ENCODE measurements around the gene ARSB. TPM values are rescaled to one million over a fixed set of nuclear protein-coding genes. Genes with fewer than 3 reads are reported as not detected.

The ARSB gene
- total and polyA plus RNA-seq, 2 donors (not counting 1 experiment from before 2014, with no cell fraction given) = 4.6 to 9.8 TPM

GRCh38 chr5:78754655-78755054 is 230.5 kb downstream of the ARSB start:
- Histone ChIP-seq H3K27me3 (replicated peaks in 1 of 4; ENCODE audit: control extremely low read depth in 1 of 4, control insufficient read depth in 3 of 4, insufficient read depth in 4 of 4, low read length in 3 of 4) (no peaks in the 10 kb centered on the region), H3K27ac (ENCODE audit: low read length in 2 of 2) (no peak overlapping the region), H3K4me1 (ENCODE audit: control insufficient read depth in 2 of 2, insufficient read depth in 2 of 2, low read length in 2 of 2) (peaks cover 37% of the 10 kb centered on the region in 2 donors), H2AFZ (ENCODE audit: insufficient read depth, low read depth, low read length, poor library complexity, severe bottlenecking) (no peak overlapping the region), H3K4me3 (ENCODE audit: control extremely low read depth in 1 of 5, extremely low read depth in 1 of 5, insufficient read depth in 1 of 5, low read depth in 2 of 5, low read length in 4 of 5) (no peak overlapping the region), H3K9me3 (ENCODE audit: control extremely low read depth in 1 of 3, control insufficient read depth in 2 of 3, insufficient read depth in 1 of 3, low read length in 2 of 3) (peaks cover 0 to 16% (median 4%) of the 10 kb centered on the region in 3 donors), H3K79me2 (ENCODE audit: control insufficient read depth, insufficient read depth, low read length) (no peaks in the 10 kb centered on the region), H3K4me2 (replicated peaks; ENCODE audit: low read depth, low read length, poor library complexity, severe bottlenecking) (no peak overlapping the region), H3K9ac (ENCODE audit: low read length) (no peak overlapping the region), H4K20me1 (ENCODE audit: control insufficient read depth, insufficient read depth, low read length, poor library complexity, severe bottlenecking) (no peaks in the 10 kb centered on the region), H3K36me3 (replicated peaks in 1 of 2; ENCODE audit: control extremely low read depth in 1 of 2, control insufficient read depth in 1 of 2, extremely low read depth in 1 of 2, insufficient read depth in 2 of 2, low read length in 1 of 2) (no peaks in the 10 kb centered on the region)
- intact Hi-C loops (cut with micrococcal nuclease) = loop anchor here (5.0 kb wide), 2 partner anchors 73 to 272 kb away; no protein-coding TSS in a partner anchor
- TF ChIP-seq CTCF (IDR thresholded peaks at IDR 0.05) = no peak
- TF ChIP-seq EZH2 (IDR thresholded peaks at IDR 0.05; ENCODE audit: borderline replicate concordance, insufficient read depth, low read depth, low read length, poor library complexity, severe bottlenecking) = no peak
- WGBS (ENCODE audit: insufficient coverage) = no CpG with 5 or more reads among the region's 2 CpGs
- H3K27ac Mint-ChIP-seq = no peak overlapping the region
- no peaks in the 10 kb centered on the region for H3K9me3 Mint-ChIP-seq (ENCODE audit: insufficient read depth)
- ATAC-seq (ENCODE audit: low read depth) (no peak), DNase-seq (no peak)
- H3K4me1 Mint-ChIP-seq = peaks cover 51% of the 10 kb centered on the region
- no peaks in the 10 kb centered on the region for H3K27me3 Mint-ChIP-seq
- no peak overlapping the region for H3K4me3 Mint-ChIP-seq
- CTCF ChIA-PET = no interaction called here
- POLR2A ChIA-PET = interaction anchor here (1.2 kb wide), 1 partner anchor 109 kb away, joined by 5 read pairs; no protein-coding TSS in a partner anchor

- H3K9me3 ChIP-seq (ENCODE audit: control extremely low read depth in 1 of 3, control insufficient read depth in 2 of 3, insufficient read depth in 1 of 3, low read length in 2 of 3) = peaks cover 0 to 6% (median 0%) of the 10 kb centered on the region in 3 donors
- POLR2A ChIA-PET = interaction anchor here (0.7 kb wide), 2 partner anchors 16 to 106 kb away, joined by 3 read pairs; no protein-coding TSS in a partner anchor
- peaks cover 37% of the 10 kb centered on the region for H3K4me1 Mint-ChIP-seq
These were observed 232.0 kb downstream of the ARSB start for GRCh38 chr5:78753093-78753531.

More at GRCh38 chr5:78753093-78753531, 232.0 kb downstream of the ARSB start:
- no peaks in the 10 kb centered on the region for H3K27me3 ChIP-seq (replicated peaks in 1 of 4; ENCODE audit: control extremely low read depth in 1 of 4, control insufficient read depth in 3 of 4, insufficient read depth in 4 of 4, low read length in 3 of 4)
- Mint-ChIP-seq H3K9me3 (ENCODE audit: insufficient read depth) (no peaks in the 10 kb centered on the region), H3K4me3 (no peak overlapping the region), H3K27me3 (no peaks in the 10 kb centered on the region), H3K27ac (no peak overlapping the region)
- CTCF ChIA-PET = interaction anchor here (0.6 to 0.7 kb wide), 4 partner anchors 32 to 339 kb away, joined by 3 read pairs; no protein-coding TSS in a partner anchor
- peaks cover 24% of the 10 kb centered on the region in 2 donors for H3K4me1 ChIP-seq (ENCODE audit: control insufficient read depth in 2 of 2, insufficient read depth in 2 of 2, low read length in 2 of 2)
- no peak overlapping the region for H3K4me3 ChIP-seq (ENCODE audit: control extremely low read depth in 1 of 5, extremely low read depth in 1 of 5, insufficient read depth in 1 of 5, low read depth in 2 of 5, low read length in 4 of 5)
- no peaks in the 10 kb centered on the region for H3K79me2 ChIP-seq (ENCODE audit: control insufficient read depth, insufficient read depth, low read length)
- WGBS (ENCODE audit: insufficient coverage) = 89% methylated on average over 3 of the region's 4 CpGs
- no peak overlapping the region for H3K27ac ChIP-seq (ENCODE audit: low read length in 2 of 2)
- no peak for DNase-seq
- intact Hi-C loops (cut with micrococcal nuclease) = no loop called here
- no peaks in the 10 kb centered on the region for H4K20me1 ChIP-seq (ENCODE audit: control insufficient read depth, insufficient read depth, low read length, poor library complexity, severe bottlenecking)
- ATAC-seq (ENCODE audit: low read depth) = no peak
- no peak for TF ChIP-seq CTCF (IDR thresholded peaks at IDR 0.05)
- TF ChIP-seq EZH2 (IDR thresholded peaks at IDR 0.05; ENCODE audit: borderline replicate concordance, insufficient read depth, low read depth, low read length, poor library complexity, severe bottlenecking) = no peak
- no peaks in the 10 kb centered on the region for H3K36me3 ChIP-seq (replicated peaks in 1 of 2; ENCODE audit: control extremely low read depth in 1 of 2, control insufficient read depth in 1 of 2, extremely low read depth in 1 of 2, insufficient read depth in 2 of 2, low read length in 1 of 2)
- H2AFZ ChIP-seq (ENCODE audit: insufficient read depth, low read depth, low read length, poor library complexity, severe bottlenecking) = no peak overlapping the region
- no peak overlapping the region for H3K9ac ChIP-seq (ENCODE audit: low read length)
- no peak overlapping the region for H3K4me2 ChIP-seq (replicated peaks; ENCODE audit: low read depth, low read length, poor library complexity, severe bottlenecking)
